ENCODE results near the gene PCSK9. TPM values are rescaled to one million over a fixed set of nuclear protein-coding genes. Genes with fewer than 3 reads are reported as not detected.

The PCSK9 gene
- total RNA-seq, 4 donors from 2014 or later = not detected

- TF ChIP-seq CTCF (IDR thresholded peaks at IDR 0.05) = no peak
- Histone ChIP-seq H3K4me3 (replicated peaks in 1 of 3) (no peak overlapping the region), H3K27ac (no peak overlapping the region), H3K27me3 (no peaks in the 10 kb centered on the region), H3K4me1 (peaks cover 3 to 16% of the 10 kb centered on the region in 2 donors), H3K36me3 (peaks cover 5 to 7% of the 10 kb centered on the region in 2 donors), H3K9me3 (no peaks in the 10 kb centered on the region)
- no peak for DNase-seq
- 89 to 92% methylated on average over 5 to 6 of the region's 9 CpGs for WGBS, 2 donors
- intact Hi-C loops (cut with DNase I) = no loop called here
These were observed 24.2 kb downstream of the PCSK9 start for GRCh38 chr1:55063577-55063942.

- WGBS, 2 donors = 24 to 33% methylated on average over 11 of the region's 12 CpGs
These were observed 24.8 kb downstream of the PCSK9 start for GRCh38 chr1:55064071-55064581.

GRCh38 chr1:55064861-55065263, 25.5 kb downstream of the PCSK9 start:
- H3K27me3 ChIP-seq = no peaks in the 10 kb centered on the region
- no peaks in the 10 kb centered on the region for H3K9me3 ChIP-seq
- peaks cover 10 to 13% of the 10 kb centered on the region in 2 donors for H3K36me3 ChIP-seq
- no peak overlapping the region for H3K4me3 ChIP-seq (replicated peaks in 1 of 3)
- peaks cover 3 to 16% of the 10 kb centered on the region in 2 donors for H3K4me1 ChIP-seq
- WGBS, 2 donors = 21 to 42% methylated on average over 2 of the region's 2 CpGs
- intact Hi-C loops (cut with DNase I) = no loop called here
- no peak for TF ChIP-seq CTCF (IDR thresholded peaks at IDR 0.05)
- TF ChIP-seq POLR2A (IDR thresholded peaks at IDR 0.05) = no peak
- peak in 1 of 2 donors; percentile 44 for DNase-seq
- no peak overlapping the region for H3K27ac ChIP-seq

More at GRCh38 chr1:55064071-55064581, 24.8 kb downstream of the PCSK9 start:
- no peak overlapping the region for H3K27ac ChIP-seq
- peaks cover 7 to 9% of the 10 kb centered on the region in 2 donors for H3K36me3 ChIP-seq
- no peaks in the 10 kb centered on the region for H3K9me3 ChIP-seq
- DNase-seq = peak; percentile 53 to 60
- no peak for TF ChIP-seq CTCF (IDR thresholded peaks at IDR 0.05)
- no peak for TF ChIP-seq POLR2A (IDR thresholded peaks at IDR 0.05)
- intact Hi-C loops (cut with DNase I) = no loop called here
- H3K4me1 ChIP-seq = peaks cover 3 to 16% of the 10 kb centered on the region in 2 donors
- no peaks in the 10 kb centered on the region for H3K27me3 ChIP-seq
- no peak overlapping the region for H3K4me3 ChIP-seq (replicated peaks in 1 of 3)

GRCh38 chr1:55065648-55066047, 26.3 kb downstream of the PCSK9 start:
- TF ChIP-seq POLR2A (IDR thresholded peaks at IDR 0.05) (no peak), CTCF (IDR thresholded peaks at IDR 0.05) (no peak)
- intact Hi-C loops (cut with DNase I) = no loop called here
- Histone ChIP-seq H3K27ac (no peak overlapping the region), H3K36me3 (peaks cover 10 to 21% of the 10 kb centered on the region in 2 donors), H3K27me3 (no peaks in the 10 kb centered on the region), H3K4me3 (replicated peaks in 1 of 3) (no peak overlapping the region), H3K4me1 (peaks cover 3 to 16% of the 10 kb centered on the region in 2 donors), H3K9me3 (no peaks in the 10 kb centered on the region)
- WGBS, 2 donors = 90 to 92% methylated on average over 4 of the region's 4 CpGs
- no peak for DNase-seq

GRCh38 chr1:55067022-55067778, 27.9 kb downstream of the PCSK9 start:
- Histone ChIP-seq H3K36me3 (peaks cover 26 to 36% of the 10 kb centered on the region in 2 donors), H3K4me3 (replicated peaks in 1 of 3) (no peak overlapping the region), H3K9me3 (no peaks in the 10 kb centered on the region), H3K4me1 (peaks cover 3 to 16% of the 10 kb centered on the region in 2 donors), H3K27ac (no peak overlapping the region), H3K27me3 (no peaks in the 10 kb centered on the region)
- no peak for TF ChIP-seq CTCF (IDR thresholded peaks at IDR 0.05)
- TF ChIP-seq POLR2A (IDR thresholded peaks at IDR 0.05) = no peak
- intact Hi-C loops (cut with DNase I) = no loop called here
- WGBS, 2 donors = 85 to 88% methylated on average over 17 of the region's 17 CpGs
- DNase-seq = peak; percentile 62 to 84

Measured in thyroid gland (tissue), 4 donors.